GM12878 (cell line): Measurements from ENCODE around the gene EIF2S2. TPM values are rescaled to one million over a fixed set of nuclear protein-coding genes. Genes with fewer than 3 reads are reported as not detected.
A peak's percentile ranks its signal among the peaks of the same experiment; 100 is the strongest.

ENCODE experiments used
- CBX3 ChIP-seq: fragments of 200-600 bp; sonication (generic); IDR thresholded peaks from 2 replicates; pipeline ENCODE4 v1.6.1; 2016; ENCODE audit warnings: low read depth, borderline replicate concordance
- CBX5 ChIP-seq: sonication (generic); IDR thresholded peaks from 2 replicates; pipeline ENCODE4 v1.6.1; 2016; ENCODE audit warnings: low read depth, moderate library complexity, mild to moderate bottlenecking, inconsistent platforms
- CEBPB ChIP-seq, 2 experiments: fragments of 150-350 bp in 1 of 2; IDR thresholded peaks; 2 replicates each; pipeline ENCODE4 v1.6.1; 2012 to 2014; ENCODE audit warnings: low read depth in 2 of 2, low read length in 2 of 2, borderline replicate concordance in 1 of 2, inconsistent platforms in 1 of 2
- CHD4 ChIP-seq: fragments of 200-600 bp; sonication (generic); IDR thresholded peaks from 2 replicates; pipeline ENCODE4 v1.6.1; 2016; ENCODE audit warnings: mild to moderate bottlenecking
- E2F8 ChIP-seq: fragments of 450-650 bp; IDR thresholded peaks from 2 replicates; pipeline ENCODE4 v1.6.1; 2018; ENCODE audit warnings: mild to moderate bottlenecking, low read depth, moderate library complexity; ENCODE audit not compliant: partially characterized antibody
- IRF5 ChIP-seq: fragments of 450-650 bp; IDR thresholded peaks from 2 replicates; pipeline ENCODE4 v1.6.1; 2017; ENCODE audit warnings: borderline replicate concordance
- MTA3 ChIP-seq: IDR thresholded peaks from 2 replicates; pipeline ENCODE4 v1.6.1; 2012; ENCODE audit warnings: low read length, inconsistent platforms, borderline replicate concordance
- RAD21 ChIP-seq: IDR thresholded peaks from 2 replicates; pipeline ENCODE4 v1.6.1; 2011; ENCODE audit warnings: mild to moderate bottlenecking, low read depth, low read length, moderate library complexity; ENCODE audit not compliant: insufficient read depth
- RFX5 ChIP-seq: IDR thresholded peaks from 2 replicates; pipeline ENCODE4 v1.6.1; 2011; ENCODE audit warnings: low read depth, low read length, improper control_type of control experiment
- SREBF2 ChIP-seq: IDR thresholded peaks from 2 replicates; pipeline ENCODE4 v1.6.1; 2012; ENCODE audit warnings: mild to moderate bottlenecking, low read length
- TCF3 ChIP-seq: IDR thresholded peaks from 2 replicates; pipeline ENCODE4 v1.6.1; 2012; ENCODE audit warnings: low read depth, mild to moderate bottlenecking, low read length, borderline replicate concordance; ENCODE audit not compliant: insufficient read depth
- ZBTB11 ChIP-seq: fragments of 450-650 bp; formaldehyde crosslinking; IDR thresholded peaks from 2 replicates; pipeline ENCODE4 v1.5.0; 2022; ENCODE audit warnings: mild to moderate bottlenecking, missing genetic modification characterization
- ZBTB33 ChIP-seq: fragments of 450-650 bp; IDR thresholded peaks from 2 replicates; pipeline ENCODE4 v1.6.1; 2017; ENCODE audit warnings: mild to moderate bottlenecking
- ZNF687 ChIP-seq: fragments of 450-650 bp; IDR thresholded peaks from 2 replicates; pipeline ENCODE4 v1.6.1; 2017; ENCODE audit warnings: mild to moderate bottlenecking, moderate library complexity
- polyA plus RNA-seq, 11 experiments: library from polyadenylated mRNA; depleted of rRNA in 4 of 11; unstranded in 6 of 11; stranded (reverse) in 5 of 11; fragments of >200 nt; fragmentation: Nextera tagmentation in 4 of 11; fragmentation: Illumina TruSeq in 1 of 11; extraction: Ambion mirVana in 4 of 11; extraction: Trizol in 1 of 11; gene quantifications; 1 replicate in 1 of 11; 2 replicates in 10 of 11; pipeline versions ENCODE4 v1.2.1 to v1.2.3, GENCODE V29; 2011 to 2016; ENCODE audit warnings: inconsistent platforms in 2 of 11, missing spikeins in 2 of 11, low read depth in 1 of 11
- total RNA-seq, 4 experiments: library from RNA; depleted of rRNA in 3 of 4; stranded (reverse); fragments of >200 nt in 3 of 4; fragmentation: Illumina TruSeq in 1 of 4; extraction: Trizol in 1 of 4; gene quantifications; 2 replicates each; pipeline versions ENCODE4 v1.2.1 to v1.2.3, GENCODE V29; 2013 to 2021

EIF2S2 gene
- total and polyA plus RNA-seq, 10 of the 15 experiments (the other 5 are each of a cell fraction or from before 2014, with no cell fraction given): 60.2 to 153 (median 84.3) TPM

- no peak; the same call in 1 of the 2 replicates for TF ChIP-seq CBX5
- no peak for TF ChIP-seq RFX5
- no peak for TF ChIP-seq TCF3
- TF ChIP-seq CBX3: no peak
- TF ChIP-seq ZNF687: peak; percentile 43
- 0 out of 2 replicates have a peak, but pooled peaks have one; percentile 9 for TF ChIP-seq SREBF2
- TF ChIP-seq E2F8: no peak
- no peak for TF ChIP-seq IRF5
- TF ChIP-seq CHD4: no peak
- TF ChIP-seq CEBPB (IDR thresholded peaks at IDR 0.05; ENCODE audit: borderline replicate concordance in 1 of 2, low read depth in 2 of 2, low read length in 2 of 2): peak in 1 of 2 experiments; percentile 87; a peak in 2 of 4 replicates
- no peak for TF ChIP-seq RAD21
- TF ChIP-seq ZBTB11: no peak
- no peak for TF ChIP-seq ZBTB33
- no peak for TF ChIP-seq MTA3
These were observed at the start of gene EIF2S2 (continued) for GRCh38 chr20:34111702-34112599.
